Mesenchymal stem cell (in vitro differentiated cells and primary cell): Measurements from ENCODE around the gene ACOX3.

ENCODE experiments used
- DNase-seq: peaks from one replicate; pipeline ENCODE4 v3.0.0-alpha.2; 2013
- H2AFZ ChIP-seq: one replicate; pipeline ENCODE4 v1.6.1; 2013; ENCODE audit warnings: low read depth, mild to moderate bottlenecking, control low read depth, inconsistent platforms, low read length, moderate library complexity
- H2AK5ac ChIP-seq: 2 replicates; pipeline ENCODE4 v1.6.1; 2013; ENCODE audit warnings: low read length, moderate library complexity, mild to moderate bottlenecking, inconsistent platforms; ENCODE audit not compliant: severe bottlenecking
- H2BK120ac ChIP-seq: one replicate; pipeline ENCODE4 v1.6.1; 2013; ENCODE audit warnings: low read depth, mild to moderate bottlenecking, inconsistent platforms, low read length, moderate library complexity
- H2BK12ac ChIP-seq, 2 experiments: one replicate each; pipeline ENCODE4 v1.6.1; 2013; ENCODE audit warnings: inconsistent platforms in 2 of 2, low read length in 2 of 2, mild to moderate bottlenecking in 2 of 2, moderate library complexity in 2 of 2, control low read depth in 1 of 2
- H2BK15ac ChIP-seq: one replicate; pipeline ENCODE4 v1.6.1; 2013; ENCODE audit warnings: mild to moderate bottlenecking, low read depth, inconsistent platforms; ENCODE audit not compliant: poor library complexity, severe bottlenecking
- H2BK5ac ChIP-seq: 2 replicates; pipeline ENCODE4 v1.6.1; 2013; ENCODE audit warnings: low read depth, mild to moderate bottlenecking, low read length, control low read depth, inconsistent platforms; ENCODE audit not compliant: poor library complexity, severe bottlenecking
- H3K14ac ChIP-seq, 2 experiments: one replicate each; pipeline ENCODE4 v1.6.1; 2013; ENCODE audit warnings: inconsistent platforms in 2 of 2, low read length in 2 of 2, control low read depth in 1 of 2, mild to moderate bottlenecking in 1 of 2, moderate library complexity in 1 of 2
- H3K18ac ChIP-seq, 2 experiments: one replicate each; pipeline ENCODE4 v1.6.1; 2013; ENCODE audit warnings: inconsistent platforms in 2 of 2, low read length in 2 of 2, control low read depth in 1 of 2, low read depth in 1 of 2, mild to moderate bottlenecking in 1 of 2
- H3K23ac ChIP-seq, 2 experiments: one replicate each; pipeline ENCODE4 v1.6.1; 2013; ENCODE audit warnings: inconsistent platforms in 2 of 2, low read length in 2 of 2, mild to moderate bottlenecking in 2 of 2, moderate library complexity in 2 of 2, control low read depth in 1 of 2
- H3K27ac ChIP-seq: 2 replicates; pipeline ENCODE4 v1.5.1; 2013; ENCODE audit warnings: mild to moderate bottlenecking, moderate library complexity, low read length, control low read depth, inconsistent platforms; ENCODE audit not compliant: poor library complexity, severe bottlenecking
- H3K27me3 ChIP-seq, 2 experiments: 2 replicates each; pipeline versions ENCODE4 v1.6.1 to v1.7.0; 2013; ENCODE audit warnings: low read length in 2 of 2, mild to moderate bottlenecking in 2 of 2, moderate library complexity in 2 of 2, control low read depth in 1 of 2, inconsistent platforms in 1 of 2; ENCODE audit not compliant: control insufficient read depth in 1 of 2, insufficient read depth in 1 of 2
- H3K36me3 ChIP-seq, 2 experiments: 2 replicates each; pipeline versions ENCODE4 v1.6.1 to v1.7.0; 2013; ENCODE audit warnings: low read length in 2 of 2, control low read depth in 1 of 2, inconsistent platforms in 1 of 2, low read depth in 1 of 2, mild to moderate bottlenecking in 1 of 2; ENCODE audit not compliant: insufficient read depth in 2 of 2, control insufficient read depth in 1 of 2
- H3K4ac ChIP-seq, 2 experiments: one replicate each; pipeline ENCODE4 v1.6.1; 2013; ENCODE audit warnings: inconsistent platforms in 2 of 2, low read length in 2 of 2, mild to moderate bottlenecking in 2 of 2, moderate library complexity in 2 of 2, control low read depth in 1 of 2, low read depth in 1 of 2
- H3K4me1 ChIP-seq: 2 replicates; pipeline ENCODE4 v1.6.1; 2013; ENCODE audit warnings: low read depth, low read length, control low read depth; ENCODE audit not compliant: control insufficient read depth, insufficient read depth
- H3K4me2 ChIP-seq: 2 replicates; pipeline ENCODE4 v1.6.1; 2013; ENCODE audit warnings: low read length, mild to moderate bottlenecking, inconsistent platforms; ENCODE audit not compliant: poor library complexity, severe bottlenecking
- H3K4me3 ChIP-seq, 2 experiments: 2 replicates each; pipeline versions ENCODE4 v1.5.1 to v1.7.0; 2013; ENCODE audit warnings: low read length in 2 of 2, mild to moderate bottlenecking in 2 of 2, control low read depth in 1 of 2, low read depth in 1 of 2; ENCODE audit not compliant: insufficient read depth in 1 of 2
- H3K79me1 ChIP-seq: replicated peaks from 2 replicates; pipeline ENCODE4 v1.6.1; 2013; ENCODE audit warnings: mild to moderate bottlenecking, control low read depth, low read length, inconsistent platforms; ENCODE audit not compliant: poor library complexity, severe bottlenecking
- H3K9ac ChIP-seq: 2 replicates; pipeline ENCODE4 v1.7.0; 2013; ENCODE audit warnings: mild to moderate bottlenecking, low read length, moderate library complexity
- H3K9me3 ChIP-seq: 2 replicates; pipeline ENCODE4 v1.7.0; 2013; ENCODE audit warnings: mild to moderate bottlenecking, low read length; ENCODE audit not compliant: control insufficient read depth
- H4K8ac ChIP-seq: one replicate; pipeline ENCODE4 v1.6.1; 2013; ENCODE audit warnings: inconsistent platforms, mild to moderate bottlenecking, low read length, moderate library complexity
- H4K91ac ChIP-seq: one replicate; pipeline ENCODE4 v1.6.1; 2013; ENCODE audit warnings: mild to moderate bottlenecking, low read length, inconsistent platforms
- WGBS: methylation state at CpG from one replicate; pipeline ENCODE4 v1.1.7; 2013; ENCODE audit warnings: mixed read lengths; 5-methylcytosine and 5-hydroxymethylcytosine counted together

Gene ACOX3

DNA sequence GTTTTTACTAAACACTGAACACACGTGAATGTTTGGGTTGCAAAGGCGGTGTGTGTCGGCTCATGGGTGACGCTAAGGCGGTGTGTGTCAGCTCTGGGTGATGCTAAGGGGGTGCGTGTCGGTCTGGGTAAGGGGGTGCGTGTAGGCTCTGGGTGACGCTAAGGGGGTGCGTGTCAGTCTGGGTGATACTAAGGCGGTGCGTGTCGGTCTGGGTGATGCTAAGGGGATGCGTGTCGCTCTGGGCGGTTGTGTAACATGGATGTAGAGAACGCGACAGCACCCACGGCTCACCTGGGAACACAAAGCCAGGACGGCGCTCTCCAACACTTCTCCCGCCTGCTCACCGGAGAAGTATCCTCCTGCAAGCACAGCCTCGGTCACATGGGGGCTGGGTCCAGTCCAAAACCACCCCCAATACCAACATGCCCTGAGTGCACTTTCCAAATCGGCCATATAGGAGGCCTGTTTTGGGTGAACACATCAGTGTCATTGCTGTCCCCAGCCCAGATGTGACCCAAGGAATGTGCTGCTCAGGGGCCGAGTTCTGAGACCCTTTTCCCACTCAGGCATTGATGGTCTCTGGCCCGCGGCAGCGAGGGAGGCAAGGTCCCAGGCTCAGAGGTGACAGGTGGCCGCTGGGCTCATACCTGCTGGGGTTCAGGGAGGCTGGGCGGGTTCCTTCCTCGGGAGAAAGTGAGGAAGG lies 67.1 kb downstream of the ACOX3 start:
- H3K4me1 ChIP-seq = peaks cover 18% of the 10 kb centered on the region
- H3K23ac ChIP-seq = no peak overlapping the region
- no peak overlapping the region for H2BK15ac ChIP-seq
- H3K14ac ChIP-seq = no peak overlapping the region
- WGBS = 90% methylated on average over 32 of the region's 32 CpGs
- H2BK120ac ChIP-seq = no peak overlapping the region
- no peak overlapping the region for H3K9ac ChIP-seq
- H3K27ac ChIP-seq = no peak overlapping the region
- peaks cover 3 to 26% of the 10 kb centered on the region in 2 experiments for H3K36me3 ChIP-seq
- H4K91ac ChIP-seq = no peak overlapping the region
- no peaks in the 10 kb centered on the region for H3K27me3 ChIP-seq
- no peak overlapping the region for H3K4me2 ChIP-seq
- no peak overlapping the region for H2BK12ac ChIP-seq
- no peak overlapping the region for H4K8ac ChIP-seq
- H3K9me3 ChIP-seq = no peaks in the 10 kb centered on the region
- H2AFZ ChIP-seq = no peak overlapping the region
- H2BK5ac ChIP-seq = no peak overlapping the region
- no peak overlapping the region for H3K4ac ChIP-seq
- H2AK5ac ChIP-seq = no peak overlapping the region
- no peak overlapping the region for H3K18ac ChIP-seq
- H3K4me3 ChIP-seq = no peak overlapping the region
- no peaks in the 10 kb centered on the region for H3K79me1 ChIP-seq
- no peak for DNase-seq

GRCh38 chr4:8372506-8372905 lies 68.0 kb downstream of the ACOX3 start:
- Histone ChIP-seq H2BK15ac (no peak overlapping the region), H3K4ac (no peak overlapping the region), H3K27me3 (no peaks in the 10 kb centered on the region), H4K8ac (no peak overlapping the region), H3K9me3 (no peaks in the 10 kb centered on the region), H4K91ac (no peak overlapping the region), H3K4me1 (peaks cover 18% of the 10 kb centered on the region), H3K27ac (no peak overlapping the region), H2BK12ac (no peak overlapping the region), H3K4me2 (no peak overlapping the region), H2AK5ac (no peak overlapping the region), H3K9ac (no peak overlapping the region), H3K36me3 (peaks cover 3 to 21% of the 10 kb centered on the region in 2 experiments), H3K4me3 (no peak overlapping the region), H3K14ac (no peak overlapping the region), H2AFZ (no peak overlapping the region), H2BK120ac (no peak overlapping the region), H3K18ac (no peak overlapping the region), H3K79me1 (no peaks in the 10 kb centered on the region), H2BK5ac (no peak overlapping the region), H3K23ac (no peak overlapping the region)
- no peak for DNase-seq
- 89% methylated on average over 13 of the region's 13 CpGs for WGBS

GRCh38 chr4:8371596-8371995 lies 68.9 kb downstream of the ACOX3 start:
- H4K91ac ChIP-seq = peak overlapping the region; percentile 46
- no peak overlapping the region for H3K14ac ChIP-seq
- H2AFZ ChIP-seq = no peak overlapping the region
- no peak overlapping the region for H3K4me3 ChIP-seq
- H4K8ac ChIP-seq = no peak overlapping the region
- DNase-seq = no peak
- H3K9me3 ChIP-seq = no peaks in the 10 kb centered on the region
- H3K79me1 ChIP-seq = no peaks in the 10 kb centered on the region
- no peak overlapping the region for H3K18ac ChIP-seq
- H3K4me1 ChIP-seq = peaks cover 13% of the 10 kb centered on the region
- H2AK5ac ChIP-seq = no peak overlapping the region
- no peaks in the 10 kb centered on the region for H3K27me3 ChIP-seq
- no peak overlapping the region for H3K27ac ChIP-seq
- H3K9ac ChIP-seq = no peak overlapping the region
- peaks cover 5 to 21% of the 10 kb centered on the region in 2 experiments for H3K36me3 ChIP-seq
- no peak overlapping the region for H2BK12ac ChIP-seq
- 97% methylated on average over 20 of the region's 20 CpGs for WGBS
- no peak overlapping the region for H2BK120ac ChIP-seq
- H3K4me2 ChIP-seq = no peak overlapping the region
- H2BK15ac ChIP-seq = no peak overlapping the region
- H3K4ac ChIP-seq = no peak overlapping the region
- H3K23ac ChIP-seq = no peak overlapping the region
- no peak overlapping the region for H2BK5ac ChIP-seq

GRCh38 chr4:8370835-8371595 lies 69.5 kb downstream of the ACOX3 start:
- Histone ChIP-seq H2AK5ac (no peak overlapping the region), H3K4me3 (no peak overlapping the region), H3K4me1 (peaks cover 10% of the 10 kb centered on the region), H3K79me1 (no peaks in the 10 kb centered on the region), H3K27me3 (no peaks in the 10 kb centered on the region), H4K91ac (no peak overlapping the region), H3K27ac (no peak overlapping the region), H2BK120ac (no peak overlapping the region), H2BK15ac (no peak overlapping the region), H3K9me3 (no peaks in the 10 kb centered on the region), H3K23ac (no peak overlapping the region), H2AFZ (no peak overlapping the region), H3K4ac (no peak overlapping the region), H4K8ac (no peak overlapping the region), H2BK5ac (no peak overlapping the region), H2BK12ac (no peak overlapping the region), H3K36me3 (peaks cover 11 to 23% of the 10 kb centered on the region in 2 experiments), H3K18ac (no peak overlapping the region), H3K14ac (no peak overlapping the region), H3K9ac (no peak overlapping the region), H3K4me2 (no peak overlapping the region)
- no peak for DNase-seq
- WGBS = 92% methylated on average over 24 of the region's 24 CpGs
